Thoracic aorta (tissue), 2 donors: ENCODE measurements around the gene TTLL3. TPM values are rescaled to one million over a fixed set of nuclear protein-coding genes. Genes with fewer than 3 reads are reported as not detected.
A peak's percentile ranks its signal among the peaks of the same experiment; 100 is the strongest.

Source experiments
- ATAC-seq: fragments of 150-250 bp; one replicate; pipeline ENCODE4 v1.8.0; 2017; ENCODE audit warnings: low read depth; ENCODE audit not compliant: insufficient number of reproducible peaks, low FRiP score
- DNase-seq: peaks from one replicate; pipeline ENCODE4 v3.0.0-alpha.2; 2020; ENCODE audit warnings: low spot score
- H3K27ac ChIP-seq, 2 donors: fragments of 200-600 bp; sonication (generic); 1 replicate in 1 of 2; 2 replicates in 1 of 2; pipeline ENCODE4 v1.5.1; 2016; ENCODE audit warnings: mild to moderate bottlenecking in 2 of 2, moderate library complexity in 2 of 2
- H3K27me3 ChIP-seq: fragments of 200-600 bp; sonication (generic); replicated peaks from 2 replicates; pipeline ENCODE4 v1.6.0; 2016; ENCODE audit warnings: mild to moderate bottlenecking; ENCODE audit not compliant: insufficient read depth
- H3K36me3 ChIP-seq: fragments of 200-600 bp; sonication (generic); one replicate; pipeline ENCODE4 v1.5.1; 2016
- H3K4me1 ChIP-seq, 2 donors: fragments of 200-600 bp; sonication (generic); 1 replicate in 1 of 2; 2 replicates in 1 of 2; pipeline versions ENCODE4 v1.5.1 to v1.6.0; 2016; ENCODE audit warnings: low read depth in 2 of 2, mild to moderate bottlenecking in 1 of 2; ENCODE audit not compliant: control insufficient read depth in 1 of 2
- H3K4me3 ChIP-seq: fragments of 200-600 bp; sonication (generic); 2 replicates; pipeline ENCODE4 v1.5.1; 2016; ENCODE audit warnings: mild to moderate bottlenecking
- H3K9me3 ChIP-seq: fragments of 200-600 bp; sonication (generic); 2 replicates; pipeline ENCODE4 v1.5.1; 2016
- total RNA-seq, 2 donors: library from RNA; depleted of rRNA; stranded (reverse); fragments of >200 nt; gene quantifications; one replicate each; pipeline versions ENCODE4 v1.1.0 to v1.2.3, GENCODE V29; 2016
- TF ChIP-seq, protein P1 (sequence below): fragments of 200-600 bp; sonication (generic); IDR thresholded peaks from one replicate; pipeline ENCODE4 v1.5.1; 2019; ENCODE audit warnings: antibody characterized with exemption

TTLL3 gene, protein sequence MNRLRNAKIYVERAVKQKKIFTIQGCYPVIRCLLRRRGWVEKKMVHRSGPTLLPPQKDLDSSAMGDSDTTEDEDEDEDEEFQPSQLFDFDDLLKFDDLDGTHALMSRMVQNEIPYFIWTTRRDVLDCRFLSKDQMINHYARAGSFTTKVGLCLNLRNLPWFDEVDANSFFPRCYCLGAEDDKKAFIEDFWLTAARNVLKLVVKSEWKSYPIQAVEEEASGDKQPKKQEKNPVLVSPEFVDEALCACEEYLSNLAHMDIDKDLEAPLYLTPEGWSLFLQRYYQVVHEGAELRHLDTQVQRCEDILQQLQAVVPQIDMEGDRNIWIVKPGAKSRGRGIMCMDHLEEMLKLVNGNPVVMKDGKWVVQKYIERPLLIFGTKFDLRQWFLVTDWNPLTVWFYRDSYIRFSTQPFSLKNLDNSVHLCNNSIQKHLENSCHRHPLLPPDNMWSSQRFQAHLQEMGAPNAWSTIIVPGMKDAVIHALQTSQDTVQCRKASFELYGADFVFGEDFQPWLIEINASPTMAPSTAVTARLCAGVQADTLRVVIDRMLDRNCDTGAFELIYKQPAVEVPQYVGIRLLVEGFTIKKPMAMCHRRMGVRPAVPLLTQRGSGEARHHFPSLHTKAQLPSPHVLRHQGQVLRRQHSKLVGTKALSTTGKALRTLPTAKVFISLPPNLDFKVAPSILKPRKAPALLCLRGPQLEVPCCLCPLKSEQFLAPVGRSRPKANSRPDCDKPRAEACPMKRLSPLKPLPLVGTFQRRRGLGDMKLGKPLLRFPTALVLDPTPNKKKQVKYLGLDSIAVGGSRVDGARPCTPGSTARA
- 10 to 100 TPM; 77.0 to 91.9 TPM for total RNA-seq

DNA sequence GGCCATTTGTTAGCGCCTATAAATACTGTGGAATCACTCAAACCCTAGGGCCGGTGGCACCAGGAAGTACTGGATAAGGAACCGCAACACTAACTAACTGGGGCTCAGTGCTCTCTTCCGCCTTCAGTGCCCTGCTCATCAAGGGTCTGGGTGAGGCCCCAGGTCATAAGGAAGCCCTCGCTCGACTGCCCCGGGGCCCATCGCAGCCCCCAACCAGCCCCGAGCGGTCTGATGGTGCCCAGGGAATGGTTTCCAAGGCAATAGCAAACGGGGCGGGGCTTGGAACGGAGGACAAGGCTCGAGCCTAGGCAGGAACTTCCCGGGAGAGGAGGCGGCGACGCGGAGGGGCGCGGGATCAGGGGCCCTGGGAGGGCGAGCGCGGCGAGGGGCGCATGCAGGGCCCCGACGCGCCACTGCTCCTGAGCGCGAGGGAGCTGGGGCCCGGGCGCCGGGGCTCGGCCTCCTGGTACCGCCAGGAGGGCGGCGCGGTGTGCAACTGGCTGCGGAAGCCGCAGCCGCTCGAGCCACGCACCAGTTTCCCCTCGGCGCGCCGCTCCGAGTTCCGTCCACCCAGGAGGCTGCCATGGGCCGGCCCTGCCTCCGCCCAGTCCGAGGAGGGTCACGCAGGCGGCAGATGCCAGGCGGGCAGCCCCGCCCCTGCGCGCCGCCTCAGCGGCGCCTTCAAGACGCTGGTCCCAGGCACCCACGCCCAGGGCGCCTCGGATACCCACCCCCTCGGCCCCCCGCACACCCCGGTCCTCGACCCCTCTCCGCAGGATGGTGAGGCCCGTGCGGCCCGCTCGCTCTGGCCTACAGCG lies at the start of gene TTLL3:
TTLL3 (plus strand) TSS at position 648 of the 818 bp plus-strand sequence. CDS start 400 bp downstream, outside the sequence.
- no peaks in the 10 kb centered on the region for H3K27me3 ChIP-seq
- ATAC-seq (peak; percentile 53), DNase-seq (peak; percentile 57)
- H3K27ac ChIP-seq = peak within 1 kb of the TSS; percentile 96 to 99
- peak within 1 kb of the TSS; percentile 92 for H3K4me3 ChIP-seq
- TF ChIP-seq, protein P1, sequence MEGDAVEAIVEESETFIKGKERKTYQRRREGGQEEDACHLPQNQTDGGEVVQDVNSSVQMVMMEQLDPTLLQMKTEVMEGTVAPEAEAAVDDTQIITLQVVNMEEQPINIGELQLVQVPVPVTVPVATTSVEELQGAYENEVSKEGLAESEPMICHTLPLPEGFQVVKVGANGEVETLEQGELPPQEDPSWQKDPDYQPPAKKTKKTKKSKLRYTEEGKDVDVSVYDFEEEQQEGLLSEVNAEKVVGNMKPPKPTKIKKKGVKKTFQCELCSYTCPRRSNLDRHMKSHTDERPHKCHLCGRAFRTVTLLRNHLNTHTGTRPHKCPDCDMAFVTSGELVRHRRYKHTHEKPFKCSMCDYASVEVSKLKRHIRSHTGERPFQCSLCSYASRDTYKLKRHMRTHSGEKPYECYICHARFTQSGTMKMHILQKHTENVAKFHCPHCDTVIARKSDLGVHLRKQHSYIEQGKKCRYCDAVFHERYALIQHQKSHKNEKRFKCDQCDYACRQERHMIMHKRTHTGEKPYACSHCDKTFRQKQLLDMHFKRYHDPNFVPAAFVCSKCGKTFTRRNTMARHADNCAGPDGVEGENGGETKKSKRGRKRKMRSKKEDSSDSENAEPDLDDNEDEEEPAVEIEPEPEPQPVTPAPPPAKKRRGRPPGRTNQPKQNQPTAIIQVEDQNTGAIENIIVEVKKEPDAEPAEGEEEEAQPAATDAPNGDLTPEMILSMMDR = no peak
- H3K4me1 ChIP-seq = peaks cover 0 to 20% of the 10 kb centered on the region in 2 donors
- H3K9me3 ChIP-seq = no peaks in the 10 kb centered on the region
- peaks cover 11% of the 10 kb centered on the region for H3K36me3 ChIP-seq

DNA sequence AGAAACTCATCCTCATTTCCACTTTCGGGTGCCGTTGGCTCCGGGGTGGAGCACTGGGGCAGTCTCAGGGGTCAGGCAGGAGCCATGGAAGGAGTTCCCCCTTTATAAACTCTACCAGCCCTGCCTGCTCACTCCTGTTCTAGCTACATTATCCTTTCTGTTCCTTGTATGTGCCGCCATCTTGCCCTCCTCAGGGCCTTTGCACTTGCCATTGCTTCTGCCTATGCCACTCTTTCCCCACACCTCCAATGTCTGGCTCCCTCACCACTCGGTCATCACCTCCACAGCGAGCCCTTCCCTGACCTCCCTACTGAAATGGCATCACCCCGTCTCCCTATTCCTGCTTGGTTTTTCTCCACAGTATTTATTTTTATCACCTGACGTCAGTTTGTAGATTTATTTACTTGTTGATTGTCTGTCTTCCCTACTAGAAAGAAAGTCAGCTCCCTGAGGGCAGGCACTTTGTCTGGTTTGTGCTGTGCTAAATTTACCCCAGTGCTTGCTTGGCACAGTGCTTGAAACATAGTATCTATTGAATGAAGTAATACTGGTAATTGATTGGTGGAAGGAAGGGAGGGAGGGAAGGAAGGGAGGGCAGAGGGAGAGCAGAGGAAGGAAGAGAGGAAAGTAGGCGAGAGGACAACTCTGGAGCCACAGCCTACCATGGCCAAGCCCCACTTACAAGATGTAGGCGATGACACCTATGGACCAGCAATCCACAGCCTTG lies 49.1 kb upstream of the TTLL3 start:
- peaks cover 39% of the 10 kb centered on the region for H3K36me3 ChIP-seq
- no peaks in the 10 kb centered on the region for H3K4me1 ChIP-seq
- DNase-seq (no peak), ATAC-seq (no peak)
- H3K27me3 ChIP-seq = no peaks in the 10 kb centered on the region
- no peak overlapping the region for H3K4me3 ChIP-seq
- H3K9me3 ChIP-seq = no peaks in the 10 kb centered on the region
- no peak overlapping the region for H3K27ac ChIP-seq
- TF ChIP-seq, protein P1 = no peak

DNA sequence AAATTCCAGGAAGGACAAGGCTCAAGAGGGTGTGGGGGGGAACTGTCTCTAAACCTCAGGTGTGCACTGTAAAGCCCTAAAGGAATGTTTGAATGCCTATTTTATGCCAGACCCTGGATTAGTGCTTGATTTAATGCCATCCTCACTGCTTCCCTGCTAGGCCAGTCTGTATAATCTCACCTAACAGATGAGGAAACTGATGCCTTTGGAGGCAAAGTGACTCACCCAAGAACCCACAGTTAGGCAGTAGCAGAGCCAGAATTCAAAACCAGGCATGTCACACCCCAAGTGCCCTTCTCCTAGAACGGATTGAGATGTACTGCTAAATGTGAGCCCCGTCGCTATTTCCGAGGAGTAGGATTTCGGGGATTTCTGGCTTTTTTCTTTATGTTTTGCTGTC lies 48.1 kb upstream of the TTLL3 start:
- TF ChIP-seq, protein P1 = no peak
- no peaks in the 10 kb centered on the region for H3K9me3 ChIP-seq
- ATAC-seq (no peak), DNase-seq (no peak)
- peaks cover 31% of the 10 kb centered on the region for H3K36me3 ChIP-seq
- peaks cover under 1 to 1% of the 10 kb centered on the region in 2 donors for H3K4me1 ChIP-seq
- no peak overlapping the region for H3K27ac ChIP-seq
- H3K4me3 ChIP-seq = no peak overlapping the region
- no peaks in the 10 kb centered on the region for H3K27me3 ChIP-seq

DNA sequence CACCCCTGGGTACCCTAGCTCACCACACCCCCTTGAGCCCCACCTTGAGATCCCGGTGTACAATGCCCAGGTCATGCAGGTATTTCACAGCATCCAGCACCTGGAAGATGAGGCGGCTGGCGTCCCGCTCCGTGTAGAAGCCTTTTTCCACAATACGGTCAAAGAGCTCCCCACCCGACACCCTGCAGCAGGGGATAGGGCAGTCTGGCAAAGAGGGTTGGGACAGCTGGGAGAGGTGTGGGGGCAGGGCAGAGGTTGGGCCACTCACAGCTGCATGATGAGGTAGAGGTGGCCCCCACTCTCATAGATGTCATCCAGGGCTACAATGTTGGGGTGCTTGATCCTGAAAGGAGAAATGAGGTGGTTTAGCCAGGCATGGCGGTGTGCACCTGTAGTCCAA lies 47.2 kb upstream of the TTLL3 start:
- Histone ChIP-seq H3K4me1 (peaks cover 10% of the 10 kb centered on the region in 2 donors), H3K27me3 (no peaks in the 10 kb centered on the region), H3K4me3 (no peak overlapping the region), H3K36me3 (peaks cover 23% of the 10 kb centered on the region), H3K9me3 (no peaks in the 10 kb centered on the region), H3K27ac (no peak overlapping the region)
- DNase-seq (no peak), ATAC-seq (no peak)
- TF ChIP-seq, protein P1 = no peak
